ENCODE results near the gene DMKN.
"Not testable (repeated sequence)": the region's sequence is repeated elsewhere in the genome, so short reads cannot be mapped to it uniquely, and the experiment has no call there.

DMKN gene

DNA sequence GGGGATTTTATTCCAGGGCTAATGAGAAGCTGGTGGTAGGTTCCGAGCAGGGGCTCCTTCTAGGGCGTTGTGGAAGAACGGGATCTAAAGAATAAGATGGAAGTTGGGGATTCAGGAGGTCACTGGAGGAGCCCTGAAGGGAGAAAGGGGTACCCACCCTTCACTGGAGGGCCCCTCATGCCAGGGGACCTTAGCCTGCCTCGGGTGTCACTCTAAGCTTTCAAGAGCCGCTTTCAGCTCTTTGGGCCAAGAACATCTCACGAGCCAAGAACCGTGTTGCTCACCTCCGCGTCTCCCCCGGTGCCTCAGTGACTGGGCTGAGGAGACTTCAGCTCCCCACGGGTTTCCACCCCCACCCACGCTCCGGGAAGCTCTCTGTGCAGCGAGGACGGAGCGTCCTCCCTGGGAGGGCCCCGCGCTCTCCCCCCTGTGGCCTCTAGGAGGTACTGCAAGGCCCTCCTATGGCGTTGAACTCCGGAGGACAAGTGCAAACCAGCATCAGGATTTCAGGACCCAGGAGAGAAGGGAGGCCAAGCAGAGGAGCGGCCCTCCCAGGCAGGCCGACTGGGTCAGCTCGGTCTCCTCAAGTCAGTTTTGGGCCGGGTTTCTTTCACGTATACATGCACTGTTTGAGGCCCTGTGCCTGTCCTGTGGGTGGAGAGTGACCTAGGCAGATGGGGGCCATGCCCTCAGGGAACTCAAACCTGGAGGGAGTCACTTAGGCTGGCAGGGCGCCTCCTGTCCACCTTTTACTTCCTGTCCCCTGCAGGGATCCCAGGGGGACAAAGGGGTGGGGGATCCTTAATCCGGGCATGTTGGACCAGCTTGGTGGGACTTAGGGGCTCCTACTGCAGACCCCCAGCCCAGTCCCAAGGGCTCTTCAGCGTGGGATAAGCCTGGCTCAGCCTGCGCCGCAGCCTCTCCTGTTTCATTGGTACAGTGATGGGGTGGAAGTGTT is 18.1 kb downstream of the DMKN start:
- DNase-seq: peak; percentile 41 to 69 (median 46)

DNA sequence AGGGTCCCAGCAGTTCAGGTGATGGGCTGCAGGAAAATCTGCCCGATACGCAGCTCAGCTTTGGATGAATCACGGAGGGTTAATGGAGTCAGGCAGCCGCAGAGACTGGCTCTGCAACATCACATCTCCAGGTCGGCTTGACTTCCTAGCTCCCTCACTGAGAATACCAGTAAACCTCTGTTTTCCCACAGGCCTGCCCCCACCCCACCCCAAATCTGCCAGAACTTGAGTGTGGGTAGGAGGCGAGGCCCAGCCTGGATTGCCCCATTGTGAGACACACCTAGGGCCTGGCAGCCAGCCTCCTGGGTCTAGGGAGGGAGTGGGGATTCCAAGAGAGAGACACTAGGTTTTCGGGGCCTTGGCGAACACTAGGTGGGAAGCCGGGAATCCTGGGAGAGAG is 19.5 kb downstream of the DMKN start:
- no peak for DNase-seq

DNA sequence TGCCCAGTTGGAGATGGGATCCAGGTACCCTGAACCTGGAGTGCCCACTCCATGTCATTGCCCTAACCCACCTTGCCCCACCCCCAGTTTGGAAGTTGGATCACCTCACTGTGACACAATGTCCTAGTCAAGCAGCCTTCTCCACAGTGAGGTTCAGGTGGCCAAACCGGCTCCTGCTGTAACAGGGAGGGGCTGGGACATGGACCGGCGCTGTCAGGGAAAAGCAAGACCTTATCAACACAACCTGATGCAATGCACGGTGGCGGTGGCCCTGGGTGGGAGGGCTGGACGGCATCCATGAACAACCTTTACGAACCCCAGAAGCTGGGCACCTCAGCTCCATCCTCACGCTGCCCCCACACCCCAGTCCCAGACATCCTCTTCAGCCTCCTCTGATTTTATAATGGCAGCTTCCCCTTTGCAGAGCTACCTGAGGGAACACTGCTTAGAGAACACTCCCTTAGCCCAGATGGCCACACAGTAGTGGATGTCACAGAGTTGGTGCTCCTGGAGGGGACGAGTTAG is 21.6 kb downstream of the DMKN start:
- no peak for DNase-seq

DNA sequence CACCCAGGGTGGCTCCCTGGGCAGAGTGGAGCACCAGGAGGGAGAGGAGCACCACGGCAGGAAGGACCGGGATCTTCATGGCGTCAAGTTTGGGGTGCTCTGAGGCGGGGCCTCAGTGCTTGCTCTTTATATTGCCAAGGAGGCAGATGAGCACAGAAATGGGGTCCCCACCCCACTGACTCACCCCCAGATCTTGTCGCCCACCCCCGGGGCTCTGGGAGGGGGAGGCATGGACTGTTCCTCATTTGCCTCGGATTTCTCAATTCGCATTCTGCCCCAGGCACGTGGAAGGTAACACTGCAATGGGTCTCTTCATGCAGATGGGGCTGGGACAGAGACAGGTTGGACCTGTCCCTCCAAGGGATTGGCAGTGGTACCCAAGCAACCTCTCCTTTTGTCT is 23.1 kb downstream of the DMKN start, which contains the start of gene KRTDAP:
Gene KRTDAP (minus strand): TSS at position 101 of the 400 bp plus-strand sequence. CDS start 22 bp downstream, at position 79.
- no peak for DNase-seq

DNA sequence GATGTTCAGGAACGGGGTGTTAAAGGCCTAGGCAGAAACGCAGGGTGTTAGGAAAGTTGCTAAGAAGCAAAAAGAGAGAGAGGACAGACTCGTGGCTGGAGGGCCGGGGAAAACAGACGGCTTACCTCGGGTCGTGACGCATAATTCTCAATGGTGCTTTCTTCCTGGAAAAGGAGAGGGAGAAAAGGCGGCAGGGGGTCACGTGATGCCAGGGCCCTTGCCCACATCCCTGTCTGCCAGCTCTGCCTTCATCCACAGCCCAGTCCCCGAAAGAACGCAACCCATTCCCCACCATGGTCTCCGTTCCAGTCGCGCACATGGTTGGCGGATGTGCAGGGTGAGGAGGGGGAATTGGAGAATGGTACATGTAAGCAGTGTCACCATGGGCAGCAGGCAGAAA is 24.8 kb downstream of the DMKN start:
- no peak for DNase-seq

DNA sequence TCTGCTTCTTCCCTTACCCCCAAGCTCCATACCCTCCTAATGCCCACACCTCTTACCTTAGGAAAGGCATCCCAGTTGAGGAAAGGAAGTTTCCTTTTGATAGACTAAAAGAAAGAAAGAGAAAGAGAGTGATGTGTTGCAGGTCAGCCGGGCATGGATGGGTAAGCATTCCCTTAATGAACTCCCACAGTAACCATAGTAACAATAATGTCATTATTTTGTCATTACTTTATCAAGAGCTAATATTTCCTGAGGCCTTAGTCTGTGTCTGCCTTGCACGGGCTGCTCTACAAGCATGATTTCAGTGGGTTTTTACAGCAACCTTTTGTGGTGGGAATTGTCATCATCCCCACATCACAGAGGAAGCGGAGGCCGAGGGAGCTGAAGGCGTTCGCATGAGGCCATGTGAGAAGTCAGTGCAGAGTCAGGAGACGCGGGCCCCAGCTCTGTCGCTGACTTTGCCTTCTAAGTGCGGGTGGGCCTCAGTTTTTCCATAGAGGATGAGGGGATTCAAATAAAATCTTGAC is 25.7 kb downstream of the DMKN start:
- DNase-seq: no peak

DNA sequence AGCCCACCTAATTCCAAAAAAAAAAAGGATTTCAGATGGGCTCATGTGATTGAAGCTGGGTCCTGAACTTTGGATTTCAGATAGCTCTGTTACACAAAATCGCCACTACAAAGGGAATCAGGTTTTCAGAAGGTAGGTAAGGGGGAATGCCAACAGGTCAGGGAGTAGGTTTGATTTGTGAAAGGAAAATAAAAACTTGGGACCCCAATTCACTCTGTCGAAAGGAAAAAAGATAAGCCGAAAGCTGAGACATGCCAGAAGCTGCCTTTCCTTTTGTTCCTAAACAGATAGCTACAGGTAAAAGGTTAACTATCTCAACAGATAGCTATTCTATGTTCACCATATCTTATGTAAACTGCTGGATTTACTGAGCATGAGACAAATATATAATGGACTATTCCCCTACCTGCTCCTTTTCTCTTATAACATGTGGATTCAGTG is 27.2 kb downstream of the DMKN start:
- DNase-seq: no peak

DNA sequence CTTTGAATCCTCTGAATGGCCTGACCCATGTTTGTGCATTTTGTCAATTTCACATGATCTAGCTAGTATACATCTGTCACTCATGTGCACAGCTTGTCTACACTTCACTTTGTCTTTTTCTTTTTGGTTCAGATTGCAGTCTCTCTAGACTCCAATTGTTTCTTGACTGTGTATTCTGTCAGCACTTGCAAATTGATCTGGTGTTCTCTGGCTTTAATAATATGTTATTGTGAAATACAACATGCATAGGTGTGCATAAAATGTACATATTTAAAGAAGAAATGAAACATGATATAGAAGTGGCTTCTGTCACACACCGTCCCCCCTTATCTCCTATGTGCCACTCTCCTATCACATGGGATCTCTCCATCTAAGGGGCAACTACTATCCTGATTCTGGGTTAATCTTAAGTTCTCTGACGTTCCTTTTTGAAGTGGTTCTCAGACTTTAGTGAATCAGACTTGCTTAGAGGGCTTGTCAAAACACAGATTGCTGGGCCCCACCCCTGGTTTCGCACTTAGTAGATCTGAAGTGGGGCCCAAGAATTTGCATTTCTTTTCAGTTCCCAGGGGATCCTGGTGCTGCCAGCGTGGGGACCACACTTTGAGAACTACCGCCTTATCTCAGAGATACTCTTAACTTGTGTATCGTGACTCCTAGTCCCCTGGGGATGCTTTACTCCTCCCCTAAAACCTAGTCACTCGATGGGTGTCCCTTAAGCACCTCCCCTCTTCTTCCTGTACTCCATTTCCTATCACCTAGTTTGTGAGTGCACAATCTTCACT is 29.0 kb downstream of the DMKN start:
- DNase-seq: no peak

DNA sequence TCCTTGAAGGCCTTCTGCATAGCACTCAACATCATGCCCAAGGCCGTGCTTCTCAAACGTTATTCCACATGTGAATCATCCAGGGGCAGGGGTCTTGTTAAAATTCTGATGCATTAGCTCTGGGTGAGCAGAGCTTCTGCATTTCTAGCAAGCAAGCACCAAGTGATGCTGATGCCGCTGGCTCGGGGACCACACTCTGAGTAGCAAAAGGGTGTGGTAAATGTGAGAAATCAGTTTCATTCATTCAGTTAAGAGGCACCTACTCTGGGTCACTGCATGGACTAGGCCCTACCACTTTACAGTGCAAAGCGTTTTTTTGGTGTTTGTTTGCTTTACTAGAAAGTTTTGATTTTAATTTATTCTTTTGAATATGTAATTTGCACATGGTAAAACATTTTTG is 30.4 kb downstream of the DMKN start:
- DNase-seq: no peak

DNA sequence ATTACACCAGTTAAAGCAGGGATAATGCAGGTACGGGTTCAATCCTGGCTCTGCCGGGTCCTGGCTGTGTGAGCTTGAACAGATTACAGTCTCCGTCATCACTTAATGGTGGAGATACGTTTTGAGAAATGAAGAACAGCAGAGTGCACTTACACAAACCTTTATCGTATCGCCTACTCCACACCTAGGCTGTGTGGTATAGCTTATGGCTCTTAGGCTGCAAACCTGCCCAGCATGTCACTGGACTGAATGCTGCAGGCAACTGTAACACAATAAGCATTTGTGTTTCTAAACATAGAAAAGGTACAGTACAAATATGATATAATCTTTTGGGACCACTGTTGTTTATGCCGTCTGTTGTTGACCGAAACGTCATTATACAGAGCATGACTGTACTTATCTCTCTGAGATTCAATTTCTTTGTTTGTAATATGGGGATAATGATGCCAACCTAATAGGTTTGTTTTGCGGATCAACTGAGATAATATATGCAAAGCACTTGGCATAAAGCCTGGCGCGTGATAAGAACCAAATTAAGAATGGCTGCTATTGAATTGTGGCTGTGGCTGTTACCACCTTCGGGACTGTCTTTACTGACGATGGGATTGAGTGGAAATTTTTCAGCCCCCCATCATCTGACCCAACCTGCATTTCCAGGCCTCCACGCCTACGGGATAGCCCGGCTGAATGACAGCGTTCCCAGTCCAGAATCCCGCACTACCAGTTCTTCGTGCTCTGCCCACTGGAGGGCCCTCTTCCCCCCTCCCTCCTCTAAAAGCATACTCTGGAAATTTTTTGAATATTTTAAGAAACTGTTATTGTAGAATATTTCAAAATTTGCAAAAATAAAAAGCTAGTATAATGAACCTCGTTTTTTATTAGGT is 34.4 kb downstream of the DMKN start:
- no peak for DNase-seq

DNA sequence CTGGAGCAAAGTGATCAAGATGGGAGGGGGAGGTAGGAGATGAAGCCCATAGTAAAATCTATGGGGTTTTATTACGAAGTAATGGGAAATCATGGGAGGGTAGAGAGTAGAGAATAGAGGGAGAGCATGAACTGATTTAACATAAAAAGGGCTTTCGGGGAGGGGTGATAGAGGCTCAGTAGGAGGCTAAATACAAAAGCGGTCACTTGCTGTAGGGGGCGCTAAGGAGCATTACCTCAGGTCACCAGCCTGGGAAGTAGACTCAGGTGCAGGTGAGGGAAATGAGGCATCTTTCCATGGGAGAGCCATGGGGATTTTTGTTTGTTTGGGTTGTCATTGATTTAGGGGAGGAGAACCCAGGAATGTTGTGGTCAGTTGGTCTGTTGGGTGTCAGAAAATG is 37.3 kb downstream of the DMKN start:
- DNase-seq: no peak

DNA sequence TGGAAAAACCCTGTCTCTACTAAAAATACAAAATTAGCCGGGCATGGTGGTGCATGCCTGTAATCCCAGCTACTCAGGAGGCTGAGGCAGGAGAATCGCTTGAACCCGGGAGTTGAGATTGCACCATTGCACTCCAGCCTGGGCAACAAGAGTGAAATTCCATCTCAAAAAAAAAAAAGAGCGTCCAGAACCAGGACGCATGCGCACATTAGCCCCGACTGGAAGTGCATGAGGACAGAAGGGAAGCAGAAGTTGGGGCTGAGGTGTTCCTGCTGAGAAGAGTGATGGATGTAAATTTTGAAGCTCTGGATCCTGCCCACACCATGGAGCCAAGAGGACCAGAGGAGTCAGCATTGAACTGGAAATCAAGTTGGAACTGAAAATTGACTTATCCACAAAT is 38.9 kb downstream of the DMKN start:
- DNase-seq: not testable (repeated sequence)

DNA sequence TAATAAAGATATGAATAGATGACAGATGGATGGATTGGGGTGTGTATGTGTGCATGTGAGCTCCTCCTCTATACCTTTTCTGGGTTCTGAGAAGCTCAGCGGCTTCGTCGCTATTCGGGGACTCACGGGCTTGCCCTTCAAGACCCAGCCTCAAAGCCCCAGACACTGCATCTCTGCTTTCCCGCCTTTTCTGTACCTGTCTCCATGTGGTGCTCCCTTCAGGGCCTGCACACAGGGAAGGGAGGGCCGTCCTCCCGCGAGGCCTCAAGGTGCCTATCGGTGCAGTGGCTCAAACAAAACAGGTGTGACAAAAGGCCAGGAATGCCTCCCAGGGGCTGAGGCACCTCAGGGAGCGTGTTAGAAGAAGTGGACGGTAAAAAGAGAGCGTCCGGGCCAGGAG is 39.3 kb downstream of the DMKN start:
- no peak for DNase-seq

DNA sequence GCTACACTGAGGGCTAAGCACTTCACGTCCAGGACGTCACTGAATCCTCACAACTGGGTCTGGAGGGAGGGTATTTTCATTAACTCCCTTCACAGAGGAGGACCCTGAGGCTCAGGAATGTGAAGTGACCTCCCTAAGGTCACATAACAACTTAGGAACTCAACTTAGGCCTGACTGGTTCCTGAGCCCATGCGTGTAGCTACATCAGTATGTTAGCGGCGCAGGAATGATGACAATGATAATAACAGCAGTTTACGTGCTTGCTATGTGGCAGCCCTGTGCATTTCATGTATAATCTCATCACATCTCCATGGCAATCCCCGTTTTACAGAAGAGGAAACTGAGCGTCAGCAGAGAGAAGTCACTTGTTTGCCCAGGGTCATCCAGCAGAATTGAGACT is 41.5 kb downstream of the DMKN start:
- DNase-seq: no peak

DNA sequence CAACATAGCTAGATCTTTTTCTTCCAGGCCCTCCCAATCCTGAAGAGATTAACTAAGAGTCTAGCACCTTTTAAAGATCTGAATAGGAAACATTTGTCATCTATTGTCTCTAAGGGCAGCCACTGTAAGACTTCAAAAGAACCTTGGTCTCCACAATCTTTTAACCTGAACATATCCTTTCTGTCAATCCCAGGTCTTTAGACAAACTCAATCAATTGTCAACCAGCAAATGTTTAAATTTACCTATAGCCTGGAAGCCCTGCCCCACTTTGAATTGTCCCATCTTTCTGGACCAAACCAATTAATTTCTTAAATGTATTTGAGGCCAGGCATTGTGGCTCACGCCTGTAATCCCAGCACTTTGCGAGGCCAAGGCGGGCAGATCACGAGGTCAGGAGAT is 42.4 kb downstream of the DMKN start:
- DNase-seq: not testable (repeated sequence)

DNA sequence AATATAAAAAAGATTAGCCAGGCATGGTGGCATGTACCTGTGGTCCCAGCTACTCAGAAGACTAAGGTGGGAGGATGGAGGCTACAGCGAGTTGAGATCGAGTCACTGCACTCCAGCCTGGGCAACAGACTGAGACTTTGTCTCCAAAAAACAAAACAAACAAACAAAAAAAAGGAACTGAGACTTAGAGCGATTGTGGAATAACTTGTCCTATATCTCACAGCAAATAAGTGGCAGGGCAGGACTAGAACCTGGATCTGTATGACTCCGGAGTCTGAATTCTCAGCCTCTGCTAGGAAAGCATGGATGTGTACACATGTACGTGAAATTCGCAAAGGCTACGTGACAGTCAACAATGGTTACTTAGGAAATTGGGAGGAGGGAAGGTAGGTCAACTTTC is 43.3 kb downstream of the DMKN start:
- no peak for DNase-seq

DNA sequence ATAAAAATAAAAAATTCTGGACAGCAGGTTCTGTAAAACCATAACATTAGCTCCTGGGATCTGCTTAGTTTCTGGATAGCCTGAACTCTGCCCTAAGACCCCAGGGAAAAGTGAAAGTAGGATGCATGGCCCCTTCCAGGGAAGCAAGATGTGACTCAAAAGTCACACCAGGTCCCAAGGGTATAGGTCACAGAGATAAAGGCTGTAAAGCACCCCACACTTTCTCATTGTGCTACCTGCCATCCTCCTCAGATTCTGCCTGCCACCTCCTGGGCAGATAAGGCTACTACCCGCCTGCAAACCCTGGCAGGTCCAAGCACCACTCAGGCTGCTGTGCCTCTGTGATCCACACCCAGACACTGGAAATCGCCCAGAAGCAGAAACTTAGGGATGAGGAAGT is 44.8 kb downstream of the DMKN start:
- peak; percentile 29 to 54 (median 46) for DNase-seq

DNA sequence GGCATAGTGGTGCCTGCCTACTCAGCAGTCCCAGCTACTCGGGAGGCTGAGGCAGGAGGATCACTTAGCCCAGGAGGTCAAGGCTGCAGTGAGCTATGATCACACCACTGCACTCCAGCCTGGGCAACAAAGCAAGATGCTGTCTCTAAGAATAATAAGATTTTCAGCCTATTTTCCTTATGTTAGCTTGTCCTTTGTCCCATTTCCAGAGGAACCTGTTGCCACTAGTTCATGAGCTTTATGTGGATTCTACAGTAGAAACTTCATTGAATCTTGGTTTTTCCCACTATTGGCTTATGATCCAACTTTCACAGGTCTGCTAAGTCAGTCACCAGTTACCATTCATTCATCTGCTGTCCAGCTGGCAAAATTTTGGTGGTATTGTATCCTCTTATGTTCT is 47.2 kb downstream of the DMKN start:
- no peak for DNase-seq

DNA sequence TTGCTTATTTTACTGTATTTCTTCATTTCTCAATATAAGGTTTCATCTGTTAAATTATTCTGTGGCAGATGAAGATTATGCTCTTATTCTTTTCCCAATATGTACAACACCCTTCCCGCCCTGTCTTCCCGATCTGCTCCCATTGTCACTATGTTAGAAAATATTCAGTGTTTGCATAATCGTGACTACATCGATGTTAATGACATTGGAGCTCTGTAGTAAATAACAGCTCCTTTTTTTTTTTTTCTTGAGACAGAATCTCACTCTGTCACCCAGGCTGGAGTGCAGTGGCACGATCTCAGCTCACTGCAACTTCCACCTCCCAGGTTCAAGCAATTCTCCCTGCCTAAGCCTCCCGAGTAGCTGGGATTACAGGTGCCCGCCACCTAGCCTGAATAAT is 50.5 kb downstream of the DMKN start:
- DNase-seq: not testable (repeated sequence)

DNA sequence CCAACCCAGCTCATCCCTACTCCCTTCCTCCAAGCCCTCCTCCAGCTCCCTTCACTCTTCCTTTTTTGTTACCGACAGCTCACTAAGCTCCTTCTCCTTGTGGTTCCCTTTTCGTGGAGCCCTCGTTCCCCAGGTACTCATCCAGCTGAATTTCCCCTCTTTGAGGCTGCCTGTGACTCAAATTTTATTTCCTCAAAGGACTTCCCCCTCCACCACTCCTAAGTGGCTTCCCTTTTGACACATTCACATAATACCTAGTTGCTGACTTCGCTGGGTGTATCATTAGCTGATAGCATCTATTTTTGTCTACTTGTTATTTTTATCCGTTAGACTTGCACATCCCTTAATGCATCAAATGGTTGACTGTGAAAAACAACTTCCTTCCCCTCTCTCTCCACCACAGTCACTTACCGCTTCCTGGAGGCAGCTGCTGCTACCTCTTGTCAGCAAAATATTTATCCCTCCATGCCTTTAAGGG is 50.9 kb downstream of the DMKN start:
- peak; percentile 10 to 86 (median 62) for DNase-seq

DNA sequence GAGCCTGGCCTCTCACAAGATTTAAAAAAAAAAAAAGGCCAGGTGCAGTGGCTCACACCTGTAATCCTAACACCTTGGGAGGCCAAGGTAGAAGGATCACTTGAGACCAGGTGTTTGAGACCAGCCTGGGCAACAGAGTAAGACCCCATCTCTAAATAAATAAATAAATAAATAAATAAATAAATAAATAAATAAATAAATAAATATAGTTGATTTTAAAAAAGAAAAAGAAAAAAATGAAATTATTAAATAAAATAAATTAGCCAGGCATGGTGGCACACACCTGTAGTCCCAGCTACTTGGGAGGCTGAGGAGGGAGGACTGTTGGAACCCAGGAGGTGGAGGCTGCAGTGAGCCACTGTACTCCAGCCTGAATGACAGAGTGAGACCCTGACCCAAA is 51.7 kb downstream of the DMKN start:
- DNase-seq: not testable (repeated sequence)

DNA sequence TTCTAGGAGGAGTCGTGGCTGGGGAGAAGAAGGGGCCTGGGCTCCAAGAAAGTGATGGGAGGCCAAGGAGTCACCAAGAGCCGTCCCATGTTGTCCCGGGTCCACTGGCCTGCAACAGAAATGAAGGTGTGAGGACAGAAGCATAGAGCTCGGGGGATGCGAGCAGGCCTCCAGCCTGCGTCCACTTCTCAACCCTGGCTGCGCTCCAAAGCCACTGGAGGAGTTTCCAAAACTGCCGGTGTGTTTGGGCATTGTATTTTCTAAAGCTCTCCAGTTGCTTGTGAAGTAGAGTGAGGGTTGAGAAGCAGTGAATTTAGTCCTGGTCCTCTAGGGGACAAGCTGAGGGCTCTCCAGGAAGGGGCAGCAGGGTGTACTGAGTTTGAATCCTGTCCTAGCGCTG is 52.4 kb downstream of the DMKN start:
- no peak for DNase-seq

Measured in stimulated activated naive CD4-positive, alpha-beta T cell (primary cell).